ENCODE data around the gene BCAT1.

DNA sequence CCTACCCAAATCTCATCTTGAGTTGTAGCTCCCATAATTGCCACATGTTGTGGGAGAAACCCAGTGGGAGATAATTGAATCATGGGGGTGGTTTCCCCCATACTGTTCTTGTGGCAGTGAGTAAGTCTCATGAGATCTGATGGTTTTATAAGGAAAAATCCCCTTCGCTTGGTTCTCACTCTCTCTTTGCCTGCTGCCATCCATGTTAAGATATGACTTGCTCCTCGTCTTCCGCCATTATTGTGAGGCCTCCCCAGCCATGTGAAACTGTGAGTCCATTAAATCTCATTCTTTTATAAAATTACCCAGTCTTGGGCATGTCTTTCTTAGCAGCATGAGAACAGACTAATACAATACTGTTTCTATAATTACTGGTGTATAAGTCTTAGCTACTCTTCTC is 6.5 kb upstream of the BCAT1 start:
- TF ChIP-seq CTCF (conservative IDR thresholded peaks at IDR 0.05 in 1 of 2, IDR thresholded peaks at IDR 0.05 in 1 of 2; ENCODE audit: extremely low read depth in 1 of 2, insufficient read depth in 1 of 2, low read depth in 1 of 2, low read length in 2 of 2) (no peak), EZH2 (IDR thresholded peaks at IDR 0.05; ENCODE audit: borderline replicate concordance, low read length) (no peak)
